ENCODE measurements around the gene DMKN.
"Not testable (repeated sequence)": the region's sequence is repeated elsewhere in the genome, so short reads cannot be mapped to it uniquely, and the experiment has no call there.

DMKN gene

GRCh38 chr19:35493971-35494370 is 19.5 kb downstream of the DMKN start:
- DNase-seq = no peak

DNA sequence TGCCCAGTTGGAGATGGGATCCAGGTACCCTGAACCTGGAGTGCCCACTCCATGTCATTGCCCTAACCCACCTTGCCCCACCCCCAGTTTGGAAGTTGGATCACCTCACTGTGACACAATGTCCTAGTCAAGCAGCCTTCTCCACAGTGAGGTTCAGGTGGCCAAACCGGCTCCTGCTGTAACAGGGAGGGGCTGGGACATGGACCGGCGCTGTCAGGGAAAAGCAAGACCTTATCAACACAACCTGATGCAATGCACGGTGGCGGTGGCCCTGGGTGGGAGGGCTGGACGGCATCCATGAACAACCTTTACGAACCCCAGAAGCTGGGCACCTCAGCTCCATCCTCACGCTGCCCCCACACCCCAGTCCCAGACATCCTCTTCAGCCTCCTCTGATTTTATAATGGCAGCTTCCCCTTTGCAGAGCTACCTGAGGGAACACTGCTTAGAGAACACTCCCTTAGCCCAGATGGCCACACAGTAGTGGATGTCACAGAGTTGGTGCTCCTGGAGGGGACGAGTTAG is 21.6 kb downstream of the DMKN start:
- DNase-seq = no peak

GRCh38 chr19:35490364-35490763 is 23.1 kb downstream of the DMKN start, which contains the start of gene KRTDAP:
Gene KRTDAP (minus strand): TSS chr19:35490464. CDS start chr19:35490442, 22 bp downstream.
- DNase-seq = no peak

DNA sequence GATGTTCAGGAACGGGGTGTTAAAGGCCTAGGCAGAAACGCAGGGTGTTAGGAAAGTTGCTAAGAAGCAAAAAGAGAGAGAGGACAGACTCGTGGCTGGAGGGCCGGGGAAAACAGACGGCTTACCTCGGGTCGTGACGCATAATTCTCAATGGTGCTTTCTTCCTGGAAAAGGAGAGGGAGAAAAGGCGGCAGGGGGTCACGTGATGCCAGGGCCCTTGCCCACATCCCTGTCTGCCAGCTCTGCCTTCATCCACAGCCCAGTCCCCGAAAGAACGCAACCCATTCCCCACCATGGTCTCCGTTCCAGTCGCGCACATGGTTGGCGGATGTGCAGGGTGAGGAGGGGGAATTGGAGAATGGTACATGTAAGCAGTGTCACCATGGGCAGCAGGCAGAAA is 24.8 kb downstream of the DMKN start:
- DNase-seq = no peak

DNA sequence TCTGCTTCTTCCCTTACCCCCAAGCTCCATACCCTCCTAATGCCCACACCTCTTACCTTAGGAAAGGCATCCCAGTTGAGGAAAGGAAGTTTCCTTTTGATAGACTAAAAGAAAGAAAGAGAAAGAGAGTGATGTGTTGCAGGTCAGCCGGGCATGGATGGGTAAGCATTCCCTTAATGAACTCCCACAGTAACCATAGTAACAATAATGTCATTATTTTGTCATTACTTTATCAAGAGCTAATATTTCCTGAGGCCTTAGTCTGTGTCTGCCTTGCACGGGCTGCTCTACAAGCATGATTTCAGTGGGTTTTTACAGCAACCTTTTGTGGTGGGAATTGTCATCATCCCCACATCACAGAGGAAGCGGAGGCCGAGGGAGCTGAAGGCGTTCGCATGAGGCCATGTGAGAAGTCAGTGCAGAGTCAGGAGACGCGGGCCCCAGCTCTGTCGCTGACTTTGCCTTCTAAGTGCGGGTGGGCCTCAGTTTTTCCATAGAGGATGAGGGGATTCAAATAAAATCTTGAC is 25.7 kb downstream of the DMKN start:
- no peak for DNase-seq

DNA sequence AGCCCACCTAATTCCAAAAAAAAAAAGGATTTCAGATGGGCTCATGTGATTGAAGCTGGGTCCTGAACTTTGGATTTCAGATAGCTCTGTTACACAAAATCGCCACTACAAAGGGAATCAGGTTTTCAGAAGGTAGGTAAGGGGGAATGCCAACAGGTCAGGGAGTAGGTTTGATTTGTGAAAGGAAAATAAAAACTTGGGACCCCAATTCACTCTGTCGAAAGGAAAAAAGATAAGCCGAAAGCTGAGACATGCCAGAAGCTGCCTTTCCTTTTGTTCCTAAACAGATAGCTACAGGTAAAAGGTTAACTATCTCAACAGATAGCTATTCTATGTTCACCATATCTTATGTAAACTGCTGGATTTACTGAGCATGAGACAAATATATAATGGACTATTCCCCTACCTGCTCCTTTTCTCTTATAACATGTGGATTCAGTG is 27.2 kb downstream of the DMKN start:
- DNase-seq = no peak

GRCh38 chr19:35484252-35485036 is 29.0 kb downstream of the DMKN start:
- DNase-seq = no peak

- no peak for DNase-seq
Measured at GRCh38 chr19:35483089-35483488, 30.4 kb downstream of the DMKN start.

DNA sequence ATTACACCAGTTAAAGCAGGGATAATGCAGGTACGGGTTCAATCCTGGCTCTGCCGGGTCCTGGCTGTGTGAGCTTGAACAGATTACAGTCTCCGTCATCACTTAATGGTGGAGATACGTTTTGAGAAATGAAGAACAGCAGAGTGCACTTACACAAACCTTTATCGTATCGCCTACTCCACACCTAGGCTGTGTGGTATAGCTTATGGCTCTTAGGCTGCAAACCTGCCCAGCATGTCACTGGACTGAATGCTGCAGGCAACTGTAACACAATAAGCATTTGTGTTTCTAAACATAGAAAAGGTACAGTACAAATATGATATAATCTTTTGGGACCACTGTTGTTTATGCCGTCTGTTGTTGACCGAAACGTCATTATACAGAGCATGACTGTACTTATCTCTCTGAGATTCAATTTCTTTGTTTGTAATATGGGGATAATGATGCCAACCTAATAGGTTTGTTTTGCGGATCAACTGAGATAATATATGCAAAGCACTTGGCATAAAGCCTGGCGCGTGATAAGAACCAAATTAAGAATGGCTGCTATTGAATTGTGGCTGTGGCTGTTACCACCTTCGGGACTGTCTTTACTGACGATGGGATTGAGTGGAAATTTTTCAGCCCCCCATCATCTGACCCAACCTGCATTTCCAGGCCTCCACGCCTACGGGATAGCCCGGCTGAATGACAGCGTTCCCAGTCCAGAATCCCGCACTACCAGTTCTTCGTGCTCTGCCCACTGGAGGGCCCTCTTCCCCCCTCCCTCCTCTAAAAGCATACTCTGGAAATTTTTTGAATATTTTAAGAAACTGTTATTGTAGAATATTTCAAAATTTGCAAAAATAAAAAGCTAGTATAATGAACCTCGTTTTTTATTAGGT is 34.4 kb downstream of the DMKN start:
- no peak for DNase-seq

DNA sequence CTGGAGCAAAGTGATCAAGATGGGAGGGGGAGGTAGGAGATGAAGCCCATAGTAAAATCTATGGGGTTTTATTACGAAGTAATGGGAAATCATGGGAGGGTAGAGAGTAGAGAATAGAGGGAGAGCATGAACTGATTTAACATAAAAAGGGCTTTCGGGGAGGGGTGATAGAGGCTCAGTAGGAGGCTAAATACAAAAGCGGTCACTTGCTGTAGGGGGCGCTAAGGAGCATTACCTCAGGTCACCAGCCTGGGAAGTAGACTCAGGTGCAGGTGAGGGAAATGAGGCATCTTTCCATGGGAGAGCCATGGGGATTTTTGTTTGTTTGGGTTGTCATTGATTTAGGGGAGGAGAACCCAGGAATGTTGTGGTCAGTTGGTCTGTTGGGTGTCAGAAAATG is 37.3 kb downstream of the DMKN start:
- no peak for DNase-seq

- DNase-seq = not testable (repeated sequence)
Measured at GRCh38 chr19:35474594-35474993, 38.9 kb downstream of the DMKN start.

GRCh38 chr19:35474104-35474503 is 39.3 kb downstream of the DMKN start:
- no peak for DNase-seq

DNA sequence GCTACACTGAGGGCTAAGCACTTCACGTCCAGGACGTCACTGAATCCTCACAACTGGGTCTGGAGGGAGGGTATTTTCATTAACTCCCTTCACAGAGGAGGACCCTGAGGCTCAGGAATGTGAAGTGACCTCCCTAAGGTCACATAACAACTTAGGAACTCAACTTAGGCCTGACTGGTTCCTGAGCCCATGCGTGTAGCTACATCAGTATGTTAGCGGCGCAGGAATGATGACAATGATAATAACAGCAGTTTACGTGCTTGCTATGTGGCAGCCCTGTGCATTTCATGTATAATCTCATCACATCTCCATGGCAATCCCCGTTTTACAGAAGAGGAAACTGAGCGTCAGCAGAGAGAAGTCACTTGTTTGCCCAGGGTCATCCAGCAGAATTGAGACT is 41.5 kb downstream of the DMKN start:
- no peak for DNase-seq

- DNase-seq = not testable (repeated sequence)
Measured at GRCh38 chr19:35471075-35471474, 42.4 kb downstream of the DMKN start.

GRCh38 chr19:35470128-35470527 is 43.3 kb downstream of the DMKN start:
- DNase-seq = no peak

DNA sequence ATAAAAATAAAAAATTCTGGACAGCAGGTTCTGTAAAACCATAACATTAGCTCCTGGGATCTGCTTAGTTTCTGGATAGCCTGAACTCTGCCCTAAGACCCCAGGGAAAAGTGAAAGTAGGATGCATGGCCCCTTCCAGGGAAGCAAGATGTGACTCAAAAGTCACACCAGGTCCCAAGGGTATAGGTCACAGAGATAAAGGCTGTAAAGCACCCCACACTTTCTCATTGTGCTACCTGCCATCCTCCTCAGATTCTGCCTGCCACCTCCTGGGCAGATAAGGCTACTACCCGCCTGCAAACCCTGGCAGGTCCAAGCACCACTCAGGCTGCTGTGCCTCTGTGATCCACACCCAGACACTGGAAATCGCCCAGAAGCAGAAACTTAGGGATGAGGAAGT is 44.8 kb downstream of the DMKN start:
- no peak for DNase-seq

GRCh38 chr19:35466259-35466658 is 47.2 kb downstream of the DMKN start:
- no peak for DNase-seq

DNA sequence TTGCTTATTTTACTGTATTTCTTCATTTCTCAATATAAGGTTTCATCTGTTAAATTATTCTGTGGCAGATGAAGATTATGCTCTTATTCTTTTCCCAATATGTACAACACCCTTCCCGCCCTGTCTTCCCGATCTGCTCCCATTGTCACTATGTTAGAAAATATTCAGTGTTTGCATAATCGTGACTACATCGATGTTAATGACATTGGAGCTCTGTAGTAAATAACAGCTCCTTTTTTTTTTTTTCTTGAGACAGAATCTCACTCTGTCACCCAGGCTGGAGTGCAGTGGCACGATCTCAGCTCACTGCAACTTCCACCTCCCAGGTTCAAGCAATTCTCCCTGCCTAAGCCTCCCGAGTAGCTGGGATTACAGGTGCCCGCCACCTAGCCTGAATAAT is 50.5 kb downstream of the DMKN start:
- not testable (repeated sequence) for DNase-seq

DNA sequence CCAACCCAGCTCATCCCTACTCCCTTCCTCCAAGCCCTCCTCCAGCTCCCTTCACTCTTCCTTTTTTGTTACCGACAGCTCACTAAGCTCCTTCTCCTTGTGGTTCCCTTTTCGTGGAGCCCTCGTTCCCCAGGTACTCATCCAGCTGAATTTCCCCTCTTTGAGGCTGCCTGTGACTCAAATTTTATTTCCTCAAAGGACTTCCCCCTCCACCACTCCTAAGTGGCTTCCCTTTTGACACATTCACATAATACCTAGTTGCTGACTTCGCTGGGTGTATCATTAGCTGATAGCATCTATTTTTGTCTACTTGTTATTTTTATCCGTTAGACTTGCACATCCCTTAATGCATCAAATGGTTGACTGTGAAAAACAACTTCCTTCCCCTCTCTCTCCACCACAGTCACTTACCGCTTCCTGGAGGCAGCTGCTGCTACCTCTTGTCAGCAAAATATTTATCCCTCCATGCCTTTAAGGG is 50.9 kb downstream of the DMKN start:
- DNase-seq = no peak

DNA sequence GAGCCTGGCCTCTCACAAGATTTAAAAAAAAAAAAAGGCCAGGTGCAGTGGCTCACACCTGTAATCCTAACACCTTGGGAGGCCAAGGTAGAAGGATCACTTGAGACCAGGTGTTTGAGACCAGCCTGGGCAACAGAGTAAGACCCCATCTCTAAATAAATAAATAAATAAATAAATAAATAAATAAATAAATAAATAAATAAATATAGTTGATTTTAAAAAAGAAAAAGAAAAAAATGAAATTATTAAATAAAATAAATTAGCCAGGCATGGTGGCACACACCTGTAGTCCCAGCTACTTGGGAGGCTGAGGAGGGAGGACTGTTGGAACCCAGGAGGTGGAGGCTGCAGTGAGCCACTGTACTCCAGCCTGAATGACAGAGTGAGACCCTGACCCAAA is 51.7 kb downstream of the DMKN start:
- not testable (repeated sequence) for DNase-seq

GRCh38 chr19:35461060-35461459 is 52.4 kb downstream of the DMKN start:
- DNase-seq = no peak

- no peak for DNase-seq
Measured at GRCh38 chr19:35460608-35461007, 52.8 kb downstream of the DMKN start.

GRCh38 chr19:35459414-35460082 is 53.9 kb downstream of the DMKN start:
- no peak for DNase-seq
